HCT116 (cell line): Measurements from ENCODE around the gene YLPM1. TPM values are rescaled to one million over a fixed set of nuclear protein-coding genes. Genes with fewer than 3 reads are reported as not detected.

Experiments used
- ATAC-seq: fragments of 200-7000 bp; cut with Tn5 transposase; 2 replicates; pipeline ENCODE4 v1.9.1; 2020; ENCODE audit warnings: mild to moderate bottlenecking, moderate library complexity
- BruUV-seq: library from RNA; stranded (reverse); fragments of 400-500 nt; replicated peaks from 2 replicates; lab custom pipeline; 2021; lab: Mats Ljungman, UMichigan
- CTCF ChIA-PET: fragments of 300-600 bp; sonication (Branson Sonifier 250); formaldehyde crosslinking; loops from one replicate; lab custom pipeline; 2021; ENCODE audit warnings: antibody characterized with exemption; lab: Charles Lee
- POLR2A ChIA-PET: fragments of 300-600, 350-600 bp; sonication (Branson Sonifier 250); formaldehyde crosslinking; loops from one replicate; lab custom pipeline; 2021; ENCODE audit warnings: antibody characterized with exemption; lab: Charles Lee
- RAD21 ChIA-PET, 2 experiments: fragments of 300-600 bp; sonication (Branson Sonifier 250); formaldehyde crosslinking; loops; one replicate each; lab custom pipeline; 2023; ENCODE audit warnings: low total read pairs in 2 of 2; ENCODE audit not compliant: uncharacterized antibody in 2 of 2, unreplicated experiment in 2 of 2, low non-redundant PET in 1 of 2; lab: Charles Lee
- DNase-seq: peaks from one replicate; pipeline ENCODE4 v3.0.0-alpha.2; 2010; ENCODE audit warnings: low read depth, low spot score
- H2AFZ ChIP-seq: fragments of 200-600 bp; shearing (Covaris generic), sonication (generic); 2 replicates; pipeline ENCODE4 v1.6.1; 2017; ENCODE audit warnings: low read depth, mixed run types, mixed read lengths, antibody characterized with exemption, low read length; ENCODE audit not compliant: poor library complexity, severe bottlenecking
- H3K27ac ChIP-seq: 2 replicates; pipeline ENCODE4 v1.5.1; 2012; ENCODE audit warnings: low read depth, low read length
- H3K27me3 ChIP-seq: fragments of 200-600 bp; sonication (generic); 2 replicates; pipeline ENCODE4 v1.6.1; 2016; ENCODE audit warnings: mixed run types, low read length, mixed read lengths; ENCODE audit not compliant: insufficient read depth
- H3K36me3 ChIP-seq, 2 experiments: fragments of 200-500 bp in 1 of 2; fragments of 200-600 bp in 1 of 2; sonication (Bioruptor generic) in 1 of 2; sonication (generic) in 1 of 2; 2 replicates each; pipeline versions ENCODE4 v1.5.1 to v1.6.1; 2014 to 2016; ENCODE audit warnings: low read length in 2 of 2, inconsistent platforms in 1 of 2, mixed read lengths in 1 of 2, mixed run types in 1 of 2; ENCODE audit not compliant: insufficient read depth in 2 of 2, control insufficient read depth in 1 of 2
- H3K4me1 ChIP-seq, 2 experiments: fragments of 200-600 bp in 1 of 2; sonication (generic) in 1 of 2; 2 replicates each; pipeline versions ENCODE4 v1.5.1 to v1.6.1; 2012 to 2017; ENCODE audit warnings: low read length in 2 of 2, inconsistent platforms in 1 of 2, mild to moderate bottlenecking in 1 of 2, mixed read lengths in 1 of 2, mixed run types in 1 of 2, moderate library complexity in 1 of 2; ENCODE audit not compliant: insufficient read depth in 2 of 2, control insufficient read depth in 1 of 2
- H3K4me2 ChIP-seq: fragments of 200-600 bp; sonication (generic); 2 replicates; pipeline ENCODE4 v1.6.1; 2017; ENCODE audit warnings: mixed run types, low read length, mixed read lengths
- H3K4me3 ChIP-seq, 2 experiments: fragments of 200-600 bp in 1 of 2; sonication (generic) in 1 of 2; replicated peaks in 1 of 2; 2 replicates each; pipeline ENCODE4 v1.5.1; 2011 to 2016; ENCODE audit warnings: low read length in 2 of 2, control low read depth in 1 of 2, low read depth in 1 of 2, mild to moderate bottlenecking in 1 of 2, mixed read lengths in 1 of 2, mixed run types in 1 of 2
- H3K79me2 ChIP-seq: fragments of 200-600 bp; sonication (generic); 2 replicates; pipeline ENCODE4 v1.6.1; 2017; ENCODE audit warnings: mild to moderate bottlenecking, mixed run types, low read length, moderate library complexity, mixed read lengths; ENCODE audit not compliant: insufficient read depth
- H3K9ac ChIP-seq: fragments of 200-600 bp; sonication (generic); 2 replicates; pipeline ENCODE4 v1.6.1; 2016; ENCODE audit warnings: low read length, mixed read lengths
- H3K9me2 ChIP-seq: fragments of 200-600 bp; sonication (generic), shearing (Covaris generic); 2 replicates; pipeline ENCODE4 v1.6.1; 2017; ENCODE audit warnings: mixed run types, mild to moderate bottlenecking, moderate library complexity; ENCODE audit not compliant: insufficient read depth
- H3K9me3 ChIP-seq, 2 experiments: fragments of 200-500 bp in 1 of 2; fragments of 200-600 bp in 1 of 2; sonication (Bioruptor generic) in 1 of 2; sonication (generic) in 1 of 2; 2 replicates each; pipeline ENCODE4 v1.6.1; 2014 to 2017; ENCODE audit warnings: low read length in 2 of 2, mixed read lengths in 2 of 2, inconsistent platforms in 1 of 2, low read depth in 1 of 2, mild to moderate bottlenecking in 1 of 2, mixed run types in 1 of 2, moderate library complexity in 1 of 2; ENCODE audit not compliant: control insufficient read depth in 1 of 2, insufficient read depth in 1 of 2
- H4K20me1 ChIP-seq: fragments of 200-600 bp; sonication (generic), shearing (Covaris generic); 2 replicates; pipeline ENCODE4 v1.6.1; 2017; ENCODE audit warnings: mixed run types, mild to moderate bottlenecking, moderate library complexity; ENCODE audit not compliant: insufficient read depth
- CBX3 ChIP-seq: IDR thresholded peaks from 2 replicates; pipeline ENCODE4 v1.6.1; 2012; ENCODE audit warnings: low read depth
- EGR1 ChIP-seq: IDR thresholded peaks from 2 replicates; pipeline ENCODE4 v1.6.1; 2012; ENCODE audit warnings: low read depth
- FOSL1 ChIP-seq: IDR thresholded peaks from 2 replicates; pipeline ENCODE4 v1.6.1; 2012; ENCODE audit warnings: low read depth
- MAX ChIP-seq: IDR thresholded peaks from 2 replicates; pipeline ENCODE4 v1.6.1; 2012
- POLR2AphosphoS5 ChIP-seq: IDR thresholded peaks from 2 replicates; pipeline ENCODE4 v1.6.1; 2011; ENCODE audit warnings: mild to moderate bottlenecking, low read depth, low read length, moderate library complexity
- SIN3A ChIP-seq: IDR thresholded peaks from 2 replicates; pipeline ENCODE4 v1.6.1; 2012; ENCODE audit warnings: low read depth
- TCF7L2 ChIP-seq: IDR thresholded peaks from 2 replicates; pipeline ENCODE4 v1.7.0; 2011; ENCODE audit warnings: borderline replicate concordance, inconsistent platforms; ENCODE audit not compliant: insufficient read depth, insufficient read length; ENCODE audit errors: extremely low read depth
- YY1 ChIP-seq: IDR thresholded peaks from 2 replicates; pipeline ENCODE4 v1.6.1; 2011; ENCODE audit warnings: low read length, low read depth, moderate library complexity, mild to moderate bottlenecking; ENCODE audit not compliant: insufficient replicate concordance; ENCODE audit errors: extremely low read depth
- ZNF274 ChIP-seq: fragments of 200-500 bp; sonication (Bioruptor generic); IDR thresholded peaks from 2 replicates; pipeline ENCODE4 v1.6.1; 2014; ENCODE audit warnings: mild to moderate bottlenecking, low read depth, low read length, inconsistent platforms
- intact Hi-C: fragments of 100-400 bp; cut with micrococcal nuclease; formaldehyde crosslinking; loops from 2 replicates; pipeline ENCODE4 v1.10.0; 2022
- total RNA-seq: library from RNA; stranded (reverse); gene quantifications from one replicate; pipeline ENCODE4 v1.2.1, GENCODE V29; 2021; ENCODE audit not compliant: unreplicated experiment
- TF ChIP-seq, protein P1 (sequence below): IDR thresholded peaks from 2 replicates; pipeline ENCODE4 v1.6.1; 2012; ENCODE audit warnings: low read depth
- TF ChIP-seq, protein P2 (sequence below): IDR thresholded peaks from 2 replicates; pipeline ENCODE4 v1.6.1; 2011; ENCODE audit warnings: mild to moderate bottlenecking, low read length, moderate library complexity; ENCODE audit not compliant: insufficient replicate concordance; ENCODE audit errors: extremely low read depth

Gene YLPM1
- total RNA-seq, 1 experiment from 2014 or later: 55.1 TPM

DNA sequence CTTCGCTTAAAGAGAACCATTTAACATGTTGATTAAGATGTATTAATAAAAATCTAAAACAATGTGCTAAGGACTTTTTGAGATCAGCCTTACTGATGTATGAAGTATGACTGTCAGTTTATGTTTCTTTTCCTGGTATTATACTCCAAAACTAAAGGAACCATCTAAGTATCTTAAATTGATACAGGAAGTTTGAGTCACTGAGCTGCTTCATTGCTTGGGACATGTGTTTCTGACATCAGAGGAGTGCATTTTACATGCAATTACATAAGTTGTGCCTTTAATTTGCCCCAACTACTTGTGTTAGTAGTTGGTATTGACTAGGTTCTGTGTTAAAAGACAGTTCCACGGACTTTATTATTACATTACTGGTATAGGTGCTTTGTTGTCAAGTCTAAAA lies 61.9 kb downstream of the YLPM1 start:
- TF ChIP-seq CBX3 (no peak), ZNF274 (no peak), YY1 (no peak), FOSL1 (no peak), SIN3A (no peak), TCF7L2 (no peak), EGR1 (no peak), POLR2AphosphoS5 (no peak), MAX (no peak)
- TF ChIP-seq, protein P1, sequence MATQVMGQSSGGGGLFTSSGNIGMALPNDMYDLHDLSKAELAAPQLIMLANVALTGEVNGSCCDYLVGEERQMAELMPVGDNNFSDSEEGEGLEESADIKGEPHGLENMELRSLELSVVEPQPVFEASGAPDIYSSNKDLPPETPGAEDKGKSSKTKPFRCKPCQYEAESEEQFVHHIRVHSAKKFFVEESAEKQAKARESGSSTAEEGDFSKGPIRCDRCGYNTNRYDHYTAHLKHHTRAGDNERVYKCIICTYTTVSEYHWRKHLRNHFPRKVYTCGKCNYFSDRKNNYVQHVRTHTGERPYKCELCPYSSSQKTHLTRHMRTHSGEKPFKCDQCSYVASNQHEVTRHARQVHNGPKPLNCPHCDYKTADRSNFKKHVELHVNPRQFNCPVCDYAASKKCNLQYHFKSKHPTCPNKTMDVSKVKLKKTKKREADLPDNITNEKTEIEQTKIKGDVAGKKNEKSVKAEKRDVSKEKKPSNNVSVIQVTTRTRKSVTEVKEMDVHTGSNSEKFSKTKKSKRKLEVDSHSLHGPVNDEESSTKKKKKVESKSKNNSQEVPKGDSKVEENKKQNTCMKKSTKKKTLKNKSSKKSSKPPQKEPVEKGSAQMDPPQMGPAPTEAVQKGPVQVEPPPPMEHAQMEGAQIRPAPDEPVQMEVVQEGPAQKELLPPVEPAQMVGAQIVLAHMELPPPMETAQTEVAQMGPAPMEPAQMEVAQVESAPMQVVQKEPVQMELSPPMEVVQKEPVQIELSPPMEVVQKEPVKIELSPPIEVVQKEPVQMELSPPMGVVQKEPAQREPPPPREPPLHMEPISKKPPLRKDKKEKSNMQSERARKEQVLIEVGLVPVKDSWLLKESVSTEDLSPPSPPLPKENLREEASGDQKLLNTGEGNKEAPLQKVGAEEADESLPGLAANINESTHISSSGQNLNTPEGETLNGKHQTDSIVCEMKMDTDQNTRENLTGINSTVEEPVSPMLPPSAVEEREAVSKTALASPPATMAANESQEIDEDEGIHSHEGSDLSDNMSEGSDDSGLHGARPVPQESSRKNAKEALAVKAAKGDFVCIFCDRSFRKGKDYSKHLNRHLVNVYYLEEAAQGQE: no peak
- TF ChIP-seq, protein P2, sequence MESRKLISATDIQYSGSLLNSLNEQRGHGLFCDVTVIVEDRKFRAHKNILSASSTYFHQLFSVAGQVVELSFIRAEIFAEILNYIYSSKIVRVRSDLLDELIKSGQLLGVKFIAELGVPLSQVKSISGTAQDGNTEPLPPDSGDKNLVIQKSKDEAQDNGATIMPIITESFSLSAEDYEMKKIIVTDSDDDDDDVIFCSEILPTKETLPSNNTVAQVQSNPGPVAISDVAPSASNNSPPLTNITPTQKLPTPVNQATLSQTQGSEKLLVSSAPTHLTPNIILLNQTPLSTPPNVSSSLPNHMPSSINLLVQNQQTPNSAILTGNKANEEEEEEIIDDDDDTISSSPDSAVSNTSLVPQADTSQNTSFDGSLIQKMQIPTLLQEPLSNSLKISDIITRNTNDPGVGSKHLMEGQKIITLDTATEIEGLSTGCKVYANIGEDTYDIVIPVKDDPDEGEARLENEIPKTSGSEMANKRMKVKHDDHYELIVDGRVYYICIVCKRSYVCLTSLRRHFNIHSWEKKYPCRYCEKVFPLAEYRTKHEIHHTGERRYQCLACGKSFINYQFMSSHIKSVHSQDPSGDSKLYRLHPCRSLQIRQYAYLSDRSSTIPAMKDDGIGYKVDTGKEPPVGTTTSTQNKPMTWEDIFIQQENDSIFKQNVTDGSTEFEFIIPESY: no peak
- Histone ChIP-seq H3K4me1 (no peaks in the 10 kb centered on the region), H2AFZ (no peak overlapping the region), H4K20me1 (no peaks in the 10 kb centered on the region), H3K27ac (no peak overlapping the region), H3K4me3 (no peak overlapping the region), H3K9ac (no peak overlapping the region), H3K79me2 (peaks cover 10% of the 10 kb centered on the region; the same call in 1 of the 2 replicates), H3K27me3 (no peaks in the 10 kb centered on the region), H3K36me3 (peaks cover 8 to 33% of the 10 kb centered on the region in 2 experiments; a peak in 3 of 4 replicates), H3K9me3 (no peaks in the 10 kb centered on the region), H3K9me2 (no peaks in the 10 kb centered on the region), H3K4me2 (no peak overlapping the region)
- POLR2A ChIA-PET: no interaction called here
- DNase-seq (no peak), ATAC-seq (no peak)
- no TSS peak for BruUV-seq
- RAD21 ChIA-PET: no interaction called here
- intact Hi-C loops: no loop called here
- CTCF ChIA-PET: interaction anchor here (0.6 kb wide), 1 partner anchor 36 kb away, joined by 3 read pairs; no protein-coding TSS in a partner anchor
